Midbrain (tissue), 1 donor: Measurements from ENCODE around the gene PTGR1.
"Not testable (repeated sequence)": the region's sequence is repeated elsewhere in the genome, so short reads cannot be mapped to it uniquely, and the experiment has no call there.

ENCODE experiments used
- DNase-seq: peaks from one replicate; lab custom pipeline; 2025; lab: John Stamatoyannopoulos, UW

Gene PTGR1

DNA sequence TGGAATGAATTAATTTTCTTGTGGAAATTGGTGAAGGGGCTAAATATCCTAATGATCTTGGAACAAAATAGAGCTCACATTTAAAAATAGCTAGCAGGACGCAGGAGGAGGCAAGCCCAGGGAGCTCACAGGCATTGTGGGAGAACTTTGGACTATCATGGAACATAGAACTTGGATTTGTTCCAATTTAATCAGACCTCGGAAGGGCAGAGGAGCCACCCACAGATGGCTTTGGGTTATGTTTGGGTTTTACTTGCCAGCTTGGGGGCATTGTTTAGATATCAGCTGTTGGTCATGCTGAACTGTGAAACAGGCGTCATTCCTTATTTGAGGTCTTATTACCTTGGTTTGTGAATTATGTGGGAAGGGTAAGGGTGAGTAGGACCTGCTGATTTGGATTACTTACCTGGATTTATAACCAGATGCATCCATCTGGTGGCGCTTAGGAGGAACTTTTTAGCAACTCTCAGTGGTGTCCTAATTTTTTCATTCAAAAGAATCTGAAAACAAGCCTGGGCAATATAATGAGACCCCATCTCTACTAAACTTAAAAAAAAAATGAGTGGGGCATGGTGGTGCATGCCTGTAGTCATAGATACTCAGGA, 14.1 kb upstream of the PTGR1 start:
- no peak for DNase-seq

GRCh38 chr9:111610845-111611244, 11.4 kb upstream of the PTGR1 start:
- DNase-seq = no peak

- no peak for DNase-seq
Observed at GRCh38 chr9:111610149-111610548, 10.7 kb upstream of the PTGR1 start.

DNA sequence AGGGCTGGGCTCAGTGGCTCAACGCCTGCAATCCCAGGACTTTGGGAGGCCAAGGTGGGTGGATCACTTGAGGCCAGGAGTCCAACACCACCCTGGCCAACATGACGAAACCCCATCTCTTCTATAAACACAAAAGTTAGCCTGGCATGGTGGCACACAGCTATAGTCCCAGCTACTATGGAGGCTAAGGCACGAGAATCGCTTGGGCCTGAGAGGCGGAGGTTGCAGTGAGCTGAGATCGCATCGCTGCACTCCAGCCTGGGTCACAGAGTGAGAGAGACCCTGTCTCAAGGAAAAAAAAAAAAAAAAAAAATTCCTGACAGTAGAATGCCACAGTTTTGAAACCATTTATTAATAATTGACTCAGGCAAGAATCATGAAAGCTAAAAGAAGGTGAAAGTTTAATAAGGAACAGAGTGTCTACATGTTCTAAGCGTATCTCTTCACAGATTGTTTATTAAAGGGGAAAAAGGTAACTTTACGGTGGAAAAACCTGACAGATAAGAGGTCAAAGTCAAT, 5.7 kb upstream of the PTGR1 start:
- no peak for DNase-seq

DNA sequence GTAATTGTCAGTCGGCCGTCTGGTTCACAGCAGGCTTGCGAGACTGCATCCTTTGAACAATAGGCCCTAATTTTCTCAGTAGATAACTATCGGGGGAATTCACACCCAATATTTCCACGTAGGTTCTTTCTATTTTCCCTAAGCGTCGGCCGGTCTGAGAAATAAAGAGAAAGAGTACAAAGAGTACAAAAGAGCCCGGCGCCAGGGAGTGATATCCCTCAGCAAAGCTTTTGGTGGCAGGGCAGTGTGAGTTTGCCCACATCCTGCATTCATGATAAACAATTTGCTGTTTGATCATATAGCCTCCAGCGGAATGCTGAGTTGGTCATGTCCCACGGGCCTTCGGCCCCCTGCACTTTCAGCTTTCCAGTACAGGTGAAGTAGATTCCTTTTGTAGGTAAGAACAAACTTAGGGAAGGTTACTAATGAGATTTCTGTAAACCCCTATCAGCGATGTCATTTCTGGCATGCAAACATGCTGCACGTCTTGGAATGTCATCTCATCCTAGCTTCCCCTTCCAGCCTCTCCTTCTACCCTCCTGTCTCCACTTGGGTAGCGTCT, 4.7 kb upstream of the PTGR1 start:
- DNase-seq = no peak

DNA sequence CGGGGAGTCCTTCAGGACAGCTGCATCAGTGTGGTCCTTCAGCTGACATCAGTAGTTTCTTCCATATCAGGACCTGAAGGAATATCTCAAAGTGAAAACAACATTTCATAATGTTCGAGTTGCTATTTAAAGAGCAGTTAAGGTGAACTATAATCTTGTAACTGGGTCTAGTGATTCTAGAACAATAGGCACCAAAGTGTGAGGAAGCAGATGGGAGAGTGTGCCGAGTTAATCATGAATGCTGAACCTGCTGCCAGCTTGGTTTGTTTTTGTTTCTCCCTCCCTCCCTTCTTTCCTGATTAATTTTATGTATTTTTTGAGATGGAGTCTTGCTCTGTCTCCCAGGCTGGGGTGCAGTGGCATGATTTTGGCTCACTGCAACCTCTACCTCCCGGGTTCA, 3.6 kb upstream of the PTGR1 start:
- DNase-seq = no peak

- DNase-seq = no peak
Observed at GRCh38 chr9:111601237-111602018, 2.0 kb upstream of the PTGR1 start.

GRCh38 chr9:111599955-111600343, 502 bp upstream of the PTGR1 start:
- no peak for DNase-seq

- DNase-seq = no peak
Observed at GRCh38 chr9:111598733-111599091, 735 bp downstream of the PTGR1 start.

- DNase-seq = peak; percentile 38
Observed at GRCh38 chr9:111597852-111598732, 1.4 kb downstream of the PTGR1 start.

DNA sequence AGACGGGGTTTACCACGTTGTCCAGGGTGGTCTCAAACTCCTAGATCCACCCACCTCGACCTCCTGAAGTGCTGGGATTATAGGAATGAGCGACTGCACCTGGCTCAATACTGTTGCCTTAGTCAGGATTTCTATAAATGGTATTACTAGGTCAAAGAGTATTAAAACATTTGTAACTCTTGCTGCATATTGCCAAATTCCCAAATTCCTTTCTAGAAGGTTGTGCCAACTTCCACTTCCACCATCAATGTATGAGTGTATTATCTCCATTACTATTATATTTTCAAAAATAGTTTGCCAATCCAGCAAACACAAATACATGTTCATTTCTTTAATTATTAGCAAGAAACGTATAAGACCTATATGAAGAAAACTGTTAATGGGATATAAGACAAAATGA, 10.6 kb downstream of the PTGR1 start:
- DNase-seq = no peak

GRCh38 chr9:111586378-111586777, 13.1 kb downstream of the PTGR1 start:
- DNase-seq = no peak

- no peak for DNase-seq
Observed at GRCh38 chr9:111582888-111583287, 16.6 kb downstream of the PTGR1 start.

- no peak for DNase-seq
Observed at GRCh38 chr9:111572950-111573604, 26.4 kb downstream of the PTGR1 start.

DNA sequence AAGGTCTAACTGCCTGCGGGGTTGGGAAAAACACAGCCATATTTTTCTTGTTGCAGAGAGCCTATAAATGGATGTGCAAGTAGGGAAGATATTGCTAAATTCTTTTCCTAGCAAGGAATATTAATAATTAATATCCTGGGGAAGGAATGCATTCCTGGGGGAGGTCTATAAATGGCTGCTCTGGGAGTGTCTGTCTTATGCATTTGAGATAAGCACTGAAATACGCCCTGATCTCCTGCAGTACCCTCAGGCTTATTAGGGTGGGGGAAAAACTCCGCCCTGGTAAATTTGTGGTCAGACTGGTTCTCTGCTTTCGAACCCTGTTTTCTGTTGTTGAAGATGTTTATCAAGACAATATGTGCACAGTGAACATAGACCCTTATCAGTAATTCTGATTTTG, 31.3 kb downstream of the PTGR1 start:
- DNase-seq = not testable (repeated sequence)

DNA sequence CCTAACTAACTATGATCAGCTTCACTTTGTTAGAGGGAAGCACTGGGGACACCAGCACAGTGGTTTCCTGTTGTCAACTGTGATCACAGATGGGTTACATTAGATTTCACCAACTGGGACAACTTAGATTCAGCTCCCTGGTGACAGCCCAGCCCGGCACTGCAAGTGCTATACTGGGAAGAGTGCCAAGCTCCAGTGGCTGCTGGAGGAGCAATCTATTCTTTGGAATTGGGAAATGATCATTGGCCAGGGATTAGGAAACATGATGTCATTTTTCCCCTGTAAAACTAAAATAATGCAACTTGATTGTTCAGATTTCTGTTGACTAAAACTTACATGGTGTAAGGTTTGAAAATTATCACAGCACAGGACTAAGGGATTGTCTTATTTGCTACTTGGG, 33.2 kb downstream of the PTGR1 start:
- DNase-seq = no peak

GRCh38 chr9:111561165-111561719, 38.2 kb downstream of the PTGR1 start:
- DNase-seq = no peak

DNA sequence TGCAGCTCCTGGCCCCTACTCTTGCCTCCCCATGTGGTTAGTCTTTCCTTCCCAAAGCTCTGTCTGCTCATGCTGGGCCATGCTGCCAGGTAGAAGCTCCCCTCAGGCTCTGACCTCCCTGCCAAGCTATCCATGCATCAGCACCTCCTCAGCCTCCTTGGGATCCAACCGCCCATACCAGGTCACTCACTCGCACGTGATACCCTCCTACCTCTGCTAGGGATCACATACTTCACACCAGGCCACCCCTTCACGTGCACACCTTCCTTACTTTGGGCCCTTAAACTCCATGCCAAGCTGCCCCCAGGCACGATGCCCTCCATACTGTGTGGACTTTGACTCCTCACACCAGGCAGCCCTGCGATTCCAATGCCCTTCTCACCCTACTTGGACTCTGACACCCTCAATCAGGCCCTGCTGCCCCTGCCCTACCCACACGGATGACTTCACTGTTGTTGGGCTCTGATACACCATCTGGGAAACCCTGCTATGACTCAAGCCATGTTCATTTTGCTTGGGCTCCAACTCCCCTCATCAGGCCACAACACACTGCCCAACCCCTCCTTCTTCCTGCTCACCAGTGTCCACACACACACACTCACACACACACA, 40.3 kb downstream of the PTGR1 start:
- no peak for DNase-seq

- DNase-seq = not testable (repeated sequence)
Observed at GRCh38 chr9:111555425-111555824, 44.0 kb downstream of the PTGR1 start.

DNA sequence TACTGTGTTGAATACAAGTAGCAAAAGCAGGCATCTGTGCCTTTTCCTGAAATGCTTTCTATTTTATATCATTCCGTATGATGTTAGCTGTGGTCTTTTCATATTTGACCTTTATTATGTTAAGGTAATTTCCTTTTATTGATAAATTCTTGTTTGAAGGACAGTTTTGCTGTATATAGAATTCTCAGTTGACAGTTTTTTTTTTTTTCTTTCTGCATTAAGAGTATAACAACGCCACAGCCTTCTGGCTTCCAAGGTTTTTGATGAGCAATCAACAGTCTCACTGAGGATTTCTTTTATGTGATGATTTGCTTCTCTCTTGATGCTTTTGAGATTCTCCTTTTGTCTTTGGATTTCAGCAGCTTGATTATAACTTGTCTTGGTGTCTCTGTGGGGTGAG, 50.8 kb downstream of the PTGR1 start:
- no peak for DNase-seq
